Posterior vena cava (tissue), 2 donors: ENCODE measurements around the gene MGAT5B. TPM values are rescaled to one million over a fixed set of nuclear protein-coding genes. Genes with fewer than 3 reads are reported as not detected.
"Not testable (repeated sequence)": the region's sequence is repeated elsewhere in the genome, so short reads cannot be mapped to it uniquely, and the experiment has no call there.

Experiments
- DNase-seq: peaks from one replicate; pipeline ENCODE4 v3.0.0-alpha.2; 2020; ENCODE audit warnings: low spot score
- intact Hi-C, 2 donors: fragments of 100-400 bp; cut with DNase I; formaldehyde crosslinking; loops; one replicate each; pipeline versions ENCODE4 v1.14.1 to v1.14.2; 2022 to 2023
- long read RNA-seq, 2 donors: library from polyadenylated mRNA; unstranded; transcript quantifications; one replicate each; pipeline ENCODE4 v2.0.0, GENCODE V29; 2020 to 2021
- total RNA-seq, 2 donors: library from RNA; stranded (reverse); fragmentation: NEBNext Ultra II Directional; extraction: Animal tissue kit (Norgen Biotek cat#: 25700); gene quantifications; one replicate each; pipeline ENCODE4 v1.2.1, GENCODE V29; 2021
- donor health status: DM: yes; HTN: yes; CAD: no.
- donor health status: DM: yes; HTN: yes; CAD: no.

The MGAT5B gene
- total RNA-seq = under 1 TPM; 0.19 to 0.88 TPM
- long read RNA-seq, donor 1 = 0 reads
- long read RNA-seq, donor 2 = 0 reads

DNA sequence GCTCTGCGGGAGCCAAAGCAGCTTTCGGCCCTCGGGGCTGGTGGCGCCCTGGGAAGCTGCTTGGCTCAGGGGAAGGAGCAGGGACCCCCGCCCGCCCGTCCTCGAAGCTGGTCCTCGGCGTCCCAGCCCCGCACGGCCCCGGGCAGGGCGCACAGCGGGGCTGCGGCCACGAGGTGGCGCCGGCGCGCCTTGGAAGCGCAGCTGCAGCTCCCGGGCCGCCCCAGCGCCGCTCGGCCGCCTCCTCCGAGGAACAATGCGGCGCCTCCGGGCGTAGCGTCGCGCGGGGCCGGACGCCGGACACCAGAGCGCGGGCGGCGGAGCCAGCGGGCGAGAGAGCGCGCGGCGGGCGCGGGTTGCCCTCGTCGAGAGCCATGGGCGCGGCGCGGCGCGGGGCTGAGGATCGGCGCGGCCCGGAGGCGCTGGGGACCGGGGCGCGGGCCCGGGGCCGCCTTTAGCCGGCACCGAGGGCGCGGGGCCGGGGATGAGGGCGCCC lies at the start of gene MGAT5B:
Gene MGAT5B (plus strand): TSS at position 229 of the 493 bp plus-strand sequence. CDS start 626 bp downstream, outside the sequence.
- DNase-seq = peak; percentile 91
- intact Hi-C loops = loop anchor here (5.0 kb wide), 1 partner anchor 189 kb away; no protein-coding TSS in a partner anchor

GRCh38 chr17:76820039-76820438 lies 48.2 kb upstream of the MGAT5B start:
- intact Hi-C loops = loop anchor here in 1 of 2 donors (5.0 kb wide), 1 partner anchor 788 kb away; no protein-coding TSS in a partner anchor
- DNase-seq = no peak

DNA sequence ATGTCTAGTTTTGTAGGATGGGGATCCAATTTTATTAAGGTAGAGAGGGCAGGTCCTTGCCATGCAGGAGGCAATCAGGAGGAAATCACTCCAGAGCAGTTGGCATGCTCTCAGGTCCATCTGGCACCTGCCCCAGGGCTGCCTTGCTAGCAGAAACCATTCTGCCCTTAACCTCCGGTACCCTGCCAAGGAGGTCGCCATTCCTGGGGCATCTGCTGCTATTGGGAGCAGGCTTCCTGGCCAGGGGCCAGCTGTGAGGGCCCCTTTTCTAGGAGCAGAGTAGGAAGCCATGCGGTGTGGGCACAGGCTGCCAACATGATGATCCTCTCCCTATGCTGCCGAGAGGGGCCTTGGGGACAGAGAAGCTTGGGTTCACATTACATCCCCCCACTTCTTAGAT lies 47.6 kb upstream of the MGAT5B start:
- DNase-seq = no peak
- intact Hi-C loops = loop anchor here in 1 of 2 donors (5.0 kb wide), 1 partner anchor 788 kb away; no protein-coding TSS in a partner anchor

DNA sequence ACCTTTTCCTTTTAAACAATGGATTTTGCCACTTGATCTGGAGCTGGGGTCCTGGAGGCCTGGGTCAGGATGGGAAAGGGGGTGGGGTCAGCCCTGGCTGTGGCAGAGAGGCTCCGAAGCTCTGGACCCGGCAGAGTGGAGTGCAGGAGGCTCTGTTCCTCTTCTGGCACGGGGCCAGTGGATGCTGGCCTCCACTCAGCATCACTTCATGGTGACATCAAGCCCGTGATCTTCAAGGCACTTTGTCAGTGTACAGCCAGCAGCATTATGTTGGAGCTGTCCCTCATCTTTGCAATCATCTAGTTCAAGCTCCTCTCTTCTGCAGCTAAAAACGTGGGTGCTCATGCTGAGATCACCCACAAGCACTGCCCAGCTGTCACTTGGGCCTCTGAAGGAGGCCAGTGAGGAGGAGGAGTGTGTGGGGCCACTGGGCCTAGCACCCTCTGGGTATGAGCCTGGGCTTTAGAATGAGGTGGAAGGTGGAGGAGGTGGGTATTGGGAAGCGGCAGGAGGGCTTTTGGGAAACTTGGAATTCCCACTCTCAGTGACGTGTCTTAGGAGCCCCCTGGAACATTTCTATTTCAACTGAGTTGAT lies 45.9 kb upstream of the MGAT5B start:
- intact Hi-C loops = loop anchor here in 1 of 2 donors (5.0 kb wide), 1 partner anchor 790 kb away; no protein-coding TSS in a partner anchor
- DNase-seq = no peak

DNA sequence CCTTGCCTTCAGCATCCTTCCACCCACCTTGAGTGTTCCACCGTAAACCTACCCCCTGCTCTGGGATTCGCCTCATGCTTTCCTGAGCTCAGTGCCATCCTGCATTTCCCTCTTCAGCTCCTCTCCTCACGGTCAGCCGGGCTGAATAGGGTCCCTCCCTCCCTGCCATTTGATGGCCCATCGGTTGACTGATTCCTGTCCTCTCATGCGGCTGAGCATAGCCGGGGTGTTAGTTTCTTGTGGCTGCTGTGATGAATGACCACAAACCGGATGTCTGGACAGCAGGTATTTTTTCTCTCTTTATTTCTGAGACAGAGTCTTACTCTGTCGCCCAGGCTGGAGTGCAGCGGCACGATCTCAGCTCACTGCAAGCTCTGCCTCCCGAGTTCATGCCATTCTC lies 44.1 kb upstream of the MGAT5B start:
- intact Hi-C loops = loop anchor here in 1 of 2 donors (5.0 kb wide), 1 partner anchor 792 kb away; no protein-coding TSS in a partner anchor

DNA sequence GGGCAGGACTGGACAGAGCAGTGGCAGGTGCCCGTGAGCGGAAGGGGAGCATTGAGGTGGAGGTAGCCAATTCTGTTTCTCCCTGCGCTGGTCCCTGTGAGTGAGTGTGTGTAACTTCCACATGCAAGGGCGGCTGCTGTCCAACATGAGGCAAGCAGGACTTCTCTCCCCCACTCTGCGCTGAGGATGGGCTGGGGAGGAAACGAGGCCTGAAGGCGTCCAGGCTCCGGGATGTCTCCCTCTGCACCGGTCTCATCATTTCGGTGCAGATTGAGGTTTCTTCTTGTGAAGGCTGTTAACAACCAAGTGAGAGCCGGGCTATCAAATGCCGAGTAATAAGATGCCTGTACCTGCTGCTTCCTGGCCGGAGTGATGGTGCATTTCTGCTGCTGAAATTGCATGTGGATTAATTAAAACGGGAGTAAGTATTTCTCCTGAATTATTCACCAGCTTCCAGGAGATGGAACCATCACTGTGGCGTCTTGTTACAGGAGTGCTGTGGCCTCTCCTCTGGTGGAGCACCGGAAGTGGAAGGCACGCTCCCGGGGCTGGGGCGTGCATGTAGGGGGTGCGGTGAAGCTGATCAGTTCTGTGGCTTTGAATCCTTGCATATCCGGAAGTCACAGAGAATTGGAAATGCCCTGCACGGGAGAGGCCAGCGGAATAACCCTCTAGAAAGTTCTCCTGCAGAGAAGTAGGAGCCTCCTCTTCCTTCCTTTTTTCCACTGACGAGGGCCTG lies 41.7 kb upstream of the MGAT5B start:
- no peak for DNase-seq
- intact Hi-C loops = no loop called here

More for the DNA sequence above, 44.1 kb upstream of the MGAT5B start:
- no peak for DNase-seq

DNA sequence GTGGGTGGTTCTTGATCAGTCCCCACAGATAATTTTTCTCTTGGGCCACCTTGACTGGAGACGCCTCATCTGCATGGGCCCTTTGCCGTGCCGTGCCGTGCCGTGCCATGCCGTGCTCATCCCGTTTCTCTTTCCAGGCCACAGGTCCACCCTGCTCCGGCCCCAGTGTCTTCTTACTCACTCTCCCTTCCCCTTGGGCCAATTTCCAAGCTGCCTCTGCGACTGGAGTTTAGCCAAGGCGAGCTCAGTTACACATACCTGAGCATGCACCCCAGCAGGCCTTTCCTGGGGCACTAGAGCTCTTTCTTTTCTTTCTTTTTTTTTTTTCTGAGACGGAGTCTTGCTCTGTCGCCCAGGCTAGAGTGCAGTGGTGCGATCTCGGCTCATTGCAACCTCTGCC lies 40.5 kb upstream of the MGAT5B start:
- intact Hi-C loops = no loop called here
- DNase-seq = no peak

DNA sequence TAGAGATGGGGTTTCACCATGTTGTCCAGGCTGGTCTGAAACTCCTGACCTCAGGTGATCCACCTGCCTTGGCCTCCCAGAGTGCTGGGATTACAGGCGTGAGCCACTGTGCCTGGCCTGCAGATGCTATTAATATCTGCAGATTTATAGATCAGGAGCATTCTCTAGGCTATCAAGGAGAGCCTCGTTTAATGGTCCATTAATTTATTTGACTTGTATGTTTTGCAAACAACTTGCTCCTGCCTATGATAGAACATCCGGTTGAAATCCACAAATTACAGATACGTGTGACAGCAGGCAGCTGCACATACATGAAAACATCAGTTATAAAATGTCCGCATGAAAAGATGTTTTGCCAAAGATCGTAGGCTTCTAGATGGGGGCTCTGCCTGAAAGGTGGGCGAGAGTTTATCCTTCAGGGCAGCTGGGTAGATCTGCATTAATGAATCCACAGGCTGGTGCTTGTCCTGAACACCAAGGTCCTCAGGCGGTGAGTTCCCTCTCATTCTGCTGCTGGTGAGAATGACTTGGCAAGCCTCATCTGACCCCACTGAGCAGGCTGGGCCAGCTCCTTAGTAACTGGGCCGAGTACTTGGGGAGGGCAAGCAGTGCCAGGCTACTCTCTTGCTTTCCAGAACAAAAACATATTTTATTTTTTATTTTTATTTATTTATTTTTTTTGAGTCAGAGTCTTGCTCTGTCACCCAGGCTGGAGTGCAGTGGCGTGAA lies 37.1 kb upstream of the MGAT5B start:
- intact Hi-C loops = no loop called here
- DNase-seq = peak; percentile 29

DNA sequence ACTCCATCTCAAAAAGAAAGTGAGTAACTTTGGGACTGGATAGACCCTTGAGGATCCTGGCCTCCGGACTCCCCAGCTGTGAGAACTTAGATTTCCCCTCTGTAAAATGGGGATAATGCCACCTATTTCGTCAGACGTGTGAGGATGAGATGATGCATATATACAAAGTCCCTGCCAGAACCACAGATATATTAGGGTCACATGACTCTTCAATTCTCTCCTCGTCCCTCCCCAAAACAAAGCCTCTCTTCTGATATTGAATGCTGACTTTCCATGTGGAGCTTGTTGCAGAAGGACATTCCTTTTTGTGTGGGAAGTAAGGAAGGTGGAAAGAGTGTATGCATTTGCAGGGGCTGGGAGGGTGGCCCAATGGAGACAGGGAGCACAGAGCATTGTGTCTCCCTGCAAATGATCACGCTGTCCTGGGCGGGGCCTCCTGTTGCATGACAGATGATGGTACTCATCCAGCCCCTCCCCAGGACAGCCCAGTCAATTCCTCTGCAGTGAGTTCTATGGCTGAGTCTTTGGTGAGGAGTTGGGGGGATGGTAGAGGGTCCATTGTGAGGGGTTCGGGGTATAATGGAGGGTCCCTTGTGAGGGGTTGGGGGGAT lies 35.1 kb upstream of the MGAT5B start:
- peak; percentile 36 for DNase-seq
- intact Hi-C loops = no loop called here

DNA sequence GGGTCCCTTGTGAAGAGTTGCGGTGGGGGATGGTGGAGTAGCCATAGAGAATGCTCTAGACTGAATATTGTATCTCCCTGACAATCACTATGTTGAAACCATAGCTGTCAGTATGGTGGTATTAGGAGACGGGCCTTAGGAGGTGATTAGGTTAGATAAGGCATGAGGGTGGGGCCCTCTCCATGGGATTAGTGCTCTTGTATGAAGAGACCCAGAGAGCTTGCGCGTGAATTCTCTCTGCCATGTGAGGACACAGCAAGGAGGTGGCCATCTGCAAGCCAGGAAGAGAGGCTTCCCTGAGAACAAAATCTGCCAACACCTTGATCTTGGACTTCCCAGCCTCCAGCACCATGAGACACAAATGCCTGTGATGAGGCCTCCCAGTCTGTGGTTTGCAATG lies 34.5 kb upstream of the MGAT5B start:
- intact Hi-C loops = no loop called here
- DNase-seq = no peak

GRCh38 chr17:76834870-76835269 lies 33.3 kb upstream of the MGAT5B start:
- intact Hi-C loops = no loop called here
- DNase-seq = no peak

GRCh38 chr17:76840443-76840767 lies 27.8 kb upstream of the MGAT5B start:
- intact Hi-C loops = no loop called here

GRCh38 chr17:76840884-76841775 lies 27.1 kb upstream of the MGAT5B start:
- no peak for DNase-seq
- intact Hi-C loops = no loop called here

More at GRCh38 chr17:76840443-76840767, 27.8 kb upstream of the MGAT5B start:
- DNase-seq = peak; percentile 56

GRCh38 chr17:76841776-76842405 lies 26.3 kb upstream of the MGAT5B start:
- intact Hi-C loops = no loop called here
- no peak for DNase-seq

GRCh38 chr17:76843068-76843467 lies 25.1 kb upstream of the MGAT5B start:
- intact Hi-C loops, DNase-seq: not testable (repeated sequence)

GRCh38 chr17:76843703-76844484 lies 24.3 kb upstream of the MGAT5B start:
- no peak for DNase-seq
- intact Hi-C loops = no loop called here

DNA sequence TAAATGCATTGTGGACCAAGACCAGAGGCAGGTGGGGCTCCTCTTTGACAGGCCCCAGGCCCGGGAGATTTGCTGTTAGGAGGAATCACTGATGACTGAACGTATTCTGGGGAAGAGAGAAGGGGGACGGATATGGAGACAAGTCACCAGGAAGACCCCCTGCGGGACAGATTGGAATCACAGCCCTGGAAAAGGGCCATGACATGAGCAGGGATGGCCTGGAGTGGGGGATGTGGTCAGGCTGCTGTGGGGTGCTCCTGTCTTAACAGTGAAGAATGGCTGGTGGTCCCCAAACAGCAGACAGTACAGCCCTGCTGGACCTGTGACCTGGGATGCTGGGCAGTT lies 23.7 kb upstream of the MGAT5B start:
- intact Hi-C loops = no loop called here
- no peak for DNase-seq
